ENCODE results near the gene ZSCAN5C. TPM values are rescaled to one million over a fixed set of nuclear protein-coding genes. Genes with fewer than 3 reads are reported as not detected.
"Not testable (repeated sequence)": the region's sequence is repeated elsewhere in the genome, so short reads cannot be mapped to it uniquely, and the experiment has no call there.

ZSCAN5C gene
- not detected in 2 replicates for total RNA-seq (2014; rRNA removed; shearing (Covaris generic))

DNA sequence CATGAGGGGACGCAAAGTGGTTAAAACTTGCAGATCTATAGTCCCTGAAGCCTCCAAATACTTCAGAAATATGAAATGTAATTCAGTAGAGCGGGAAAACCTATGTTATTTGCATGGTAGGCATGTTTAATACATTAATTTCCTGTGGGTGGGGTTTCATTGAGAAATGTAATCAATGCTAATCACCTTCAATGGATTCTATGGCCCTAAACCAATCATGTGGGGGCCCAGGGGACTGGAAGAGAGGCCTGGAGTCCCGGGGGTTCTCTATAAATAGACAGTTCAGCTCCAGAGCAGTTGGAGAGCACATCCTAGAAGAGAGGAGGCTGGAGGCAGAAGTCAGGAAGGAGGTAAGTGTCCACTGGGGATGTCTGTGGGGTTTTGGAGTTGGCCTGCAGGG is at the start of gene ZSCAN5C:
Gene ZSCAN5C (plus strand): TSS at position 301 of the 400 bp plus-strand sequence. CDS start 3,641 bp downstream, outside the sequence.
- DNase-seq (ENCODE audit: low spot score) = no peak

- DNase-seq (ENCODE audit: low spot score) = no peak
Measured at GRCh38 chr19:56152644-56153043, 49.4 kb upstream of the ZSCAN5C start.

DNA sequence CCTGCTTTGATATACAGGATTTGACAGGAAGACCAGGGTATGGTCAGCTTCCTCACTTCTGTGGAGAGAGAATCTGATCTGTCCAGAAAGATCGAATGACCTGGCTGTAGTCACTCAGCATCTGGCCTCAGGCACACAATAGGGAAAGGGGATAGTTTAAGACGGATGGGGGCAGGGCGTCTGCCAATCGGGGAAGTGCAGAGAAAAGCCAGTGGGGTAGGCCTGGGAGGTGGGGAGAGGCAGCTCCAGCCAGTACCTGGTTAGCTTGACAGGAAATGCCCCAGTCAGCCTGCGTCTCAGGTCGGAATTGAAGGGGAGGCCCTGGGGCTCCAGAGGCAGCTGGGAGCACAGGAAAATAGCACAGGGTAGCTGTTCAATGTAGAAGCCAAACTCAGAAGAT is 48.6 kb upstream of the ZSCAN5C start:
- no peak for DNase-seq (ENCODE audit: low spot score)

- no peak for DNase-seq (ENCODE audit: low spot score)
Measured at GRCh38 chr19:56155124-56155687, 46.9 kb upstream of the ZSCAN5C start.

- DNase-seq (ENCODE audit: low spot score) = no peak
Measured at GRCh38 chr19:56156768-56157167, 45.3 kb upstream of the ZSCAN5C start.

GRCh38 chr19:56158170-56158757 is 43.8 kb upstream of the ZSCAN5C start:
- no peak for DNase-seq (ENCODE audit: low spot score)

DNA sequence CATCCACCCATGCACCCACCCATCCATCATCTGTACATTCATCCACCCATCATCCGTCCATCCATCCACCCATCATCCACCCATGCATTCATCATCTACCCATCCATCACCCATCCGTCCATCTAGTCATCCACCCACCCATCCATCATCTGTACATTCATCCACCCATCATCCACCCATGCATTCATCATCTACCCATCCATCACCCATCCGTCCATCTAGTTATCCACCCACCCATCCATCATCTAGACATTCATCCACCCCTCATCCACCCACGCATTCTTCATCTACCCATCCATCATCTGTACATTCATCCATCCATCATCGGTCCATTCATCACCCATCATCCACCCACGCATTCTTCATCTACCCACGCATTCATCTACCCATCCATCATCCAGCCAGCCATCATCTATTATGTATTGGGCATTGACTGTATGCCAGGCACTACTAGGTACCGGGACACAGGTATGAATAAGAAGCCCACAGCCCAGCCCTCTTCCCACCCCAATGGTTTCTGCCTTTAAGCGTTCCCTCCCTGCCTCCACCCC is 43.0 kb upstream of the ZSCAN5C start:
- no peak for DNase-seq (ENCODE audit: low spot score)

- DNase-seq (ENCODE audit: low spot score) = no peak
Measured at GRCh38 chr19:56159622-56160271, 42.3 kb upstream of the ZSCAN5C start.

GRCh38 chr19:56161534-56161933 is 40.5 kb upstream of the ZSCAN5C start:
- no peak for DNase-seq (ENCODE audit: low spot score)

- DNase-seq (ENCODE audit: low spot score) = no peak
Measured at GRCh38 chr19:56162258-56162657, 39.8 kb upstream of the ZSCAN5C start.

GRCh38 chr19:56163097-56163496 is 39.0 kb upstream of the ZSCAN5C start:
- DNase-seq (ENCODE audit: low spot score) = no peak

DNA sequence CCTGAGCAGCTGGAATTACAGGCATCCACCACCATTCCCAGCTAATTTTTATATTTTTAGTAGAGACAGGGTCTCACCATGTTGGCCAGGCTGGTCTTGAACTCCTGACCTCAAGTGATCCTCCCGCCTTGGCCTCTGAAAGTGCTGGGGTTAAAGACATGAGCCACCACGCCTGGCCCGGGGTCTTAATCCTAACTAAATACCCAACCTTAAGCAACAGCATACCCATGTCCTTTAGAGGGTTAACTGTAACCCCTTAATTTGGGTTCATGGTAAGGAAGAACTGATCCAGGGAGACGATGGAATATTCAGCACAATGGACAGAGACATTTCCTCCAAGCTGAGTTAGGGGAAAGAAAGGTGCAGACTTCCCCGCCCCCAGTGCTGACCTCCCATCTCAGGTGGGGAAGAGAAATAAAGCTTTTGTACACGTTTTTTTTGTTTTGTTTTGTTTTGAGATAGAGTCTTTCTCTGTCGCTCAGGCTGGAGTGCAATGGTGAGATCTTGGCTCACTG is 35.0 kb upstream of the ZSCAN5C start:
- no peak for DNase-seq (ENCODE audit: low spot score)

DNA sequence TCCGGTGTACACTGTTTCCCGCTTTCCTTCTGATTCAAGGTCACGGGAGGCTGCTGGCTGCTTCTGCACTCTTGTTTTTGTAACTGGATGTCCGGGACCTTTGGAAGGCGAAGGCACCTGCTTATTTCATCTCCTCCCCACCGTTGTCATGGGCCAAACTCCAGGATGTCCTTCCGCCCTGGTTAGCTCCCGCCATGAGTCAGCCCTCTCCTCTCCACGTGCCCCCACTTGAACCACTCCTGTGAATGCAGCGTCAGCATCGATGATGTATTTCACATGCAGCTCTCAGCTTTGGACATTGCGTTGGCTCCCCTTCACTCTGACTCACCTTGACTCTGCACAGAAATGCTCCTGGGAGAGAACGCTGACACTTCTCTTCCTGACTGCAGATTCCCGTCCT is 31.8 kb upstream of the ZSCAN5C start:
- peak; percentile 74 for DNase-seq (ENCODE audit: low spot score)

GRCh38 chr19:56174086-56174485 is 28.0 kb upstream of the ZSCAN5C start:
- no peak for DNase-seq (ENCODE audit: low spot score)

- DNase-seq (ENCODE audit: low spot score) = no peak
Measured at GRCh38 chr19:56174550-56174949, 27.5 kb upstream of the ZSCAN5C start.

- DNase-seq (ENCODE audit: low spot score) = not testable (repeated sequence)
Measured at GRCh38 chr19:56175861-56176307, 26.2 kb upstream of the ZSCAN5C start, which contains the start of gene GALP. GALP (plus strand) TSS chr19:56176008; CDS start chr19:56177109, 1,101 bp downstream.

GRCh38 chr19:56176310-56176709 is 25.8 kb upstream of the ZSCAN5C start:
- not testable (repeated sequence) for DNase-seq (ENCODE audit: low spot score)

DNA sequence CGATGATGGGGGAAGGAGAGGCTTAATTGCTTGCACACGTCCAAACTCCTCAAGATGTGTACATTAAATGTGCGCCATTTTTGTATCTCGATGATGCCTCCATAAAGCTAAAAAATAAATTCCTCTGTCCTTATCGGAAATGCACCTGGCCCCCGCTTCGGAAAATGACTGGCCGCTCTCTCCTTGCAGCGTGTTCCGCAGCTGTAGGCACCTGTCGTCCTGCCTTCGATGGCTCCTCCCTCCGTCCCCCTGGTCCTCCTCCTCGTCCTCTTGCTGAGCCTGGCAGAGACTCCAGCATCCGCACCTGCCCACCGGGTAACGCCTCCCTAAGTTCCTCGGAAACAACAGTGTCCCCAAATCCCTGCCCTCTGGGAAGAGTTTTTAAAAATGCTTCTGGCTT is 25.2 kb upstream of the ZSCAN5C start:
- no peak for DNase-seq (ENCODE audit: low spot score)

GRCh38 chr19:56177564-56178243 is 24.4 kb upstream of the ZSCAN5C start:
- DNase-seq (ENCODE audit: low spot score) = peak; percentile 48

GRCh38 chr19:56189785-56190184 is 12.3 kb upstream of the ZSCAN5C start:
- no peak for DNase-seq (ENCODE audit: low spot score)

DNA sequence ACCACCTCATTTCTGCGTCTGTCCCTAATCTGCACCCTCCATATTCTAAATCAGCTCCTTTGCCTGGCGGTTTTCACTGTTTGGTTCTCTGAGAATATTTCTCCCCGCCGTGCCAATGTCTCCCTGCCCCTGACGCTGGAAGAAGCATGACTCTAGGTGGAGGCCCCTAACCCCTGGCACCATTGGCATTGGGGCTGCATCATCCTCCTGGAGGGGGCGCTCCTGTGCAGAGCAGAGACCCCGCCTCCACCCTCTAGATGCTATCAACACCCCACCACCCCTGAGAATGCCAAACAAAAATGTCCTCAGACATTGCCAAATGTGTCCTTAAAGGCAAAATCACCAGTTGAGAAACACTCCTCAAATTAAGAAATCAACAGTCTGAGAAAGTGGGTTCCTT is 11.0 kb upstream of the ZSCAN5C start:
- no peak for DNase-seq (ENCODE audit: low spot score)

DNA sequence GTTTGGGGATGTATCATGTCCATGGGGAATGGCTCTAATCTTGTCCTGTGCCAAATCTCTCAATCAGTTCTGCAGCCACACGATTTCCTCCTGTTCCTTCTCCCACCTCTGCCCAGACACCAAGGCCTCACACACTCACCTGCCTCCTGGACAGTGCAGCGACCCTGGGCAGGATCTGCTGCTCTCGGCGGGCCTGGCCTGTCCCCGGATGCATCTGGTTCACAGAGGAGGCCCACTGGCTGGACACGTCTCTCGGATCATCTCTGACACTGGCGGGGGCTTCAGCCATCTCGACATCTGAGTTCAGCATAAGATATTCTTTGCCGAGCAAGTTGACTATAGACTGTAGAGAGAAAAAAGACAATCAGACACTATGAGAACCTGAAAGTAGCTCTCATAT is 10.4 kb upstream of the ZSCAN5C start:
- DNase-seq (ENCODE audit: low spot score) = no peak

Data from H4 (cell line).